ENCODE results near the gene FAM83D. TPM values are rescaled to one million over a fixed set of nuclear protein-coding genes. Genes with fewer than 3 reads are reported as not detected.

Gene FAM83D
- polyA plus RNA-seq, 1 donor from 2014 or later: 0.48 TPM

- Histone ChIP-seq H3K4me3 (ENCODE audit: low read length) (no peak overlapping the region), H3K27ac (ENCODE audit: low read length) (no peak overlapping the region), H2AFZ (ENCODE audit: low read depth, low read length) (no peak overlapping the region), H3K9ac (ENCODE audit: low read length) (no peak overlapping the region), H3K27me3 (ENCODE audit: insufficient read depth, low read depth, low read length) (no peaks in the 10 kb centered on the region), H3F3A (ENCODE audit: insufficient read depth, low read length, poor library complexity, severe bottlenecking) (no peaks in the 10 kb centered on the region), H3K4me2 (ENCODE audit: low read length) (no peak overlapping the region), H3K79me2 (replicated peaks; ENCODE audit: insufficient read depth, low read length) (no peaks in the 10 kb centered on the region), H3K9me3 (ENCODE audit: low read length) (no peaks in the 10 kb centered on the region), H3K9me2 (ENCODE audit: insufficient read depth, low read length) (no peaks in the 10 kb centered on the region), H3K36me3 (ENCODE audit: insufficient read depth, low read length) (no peaks in the 10 kb centered on the region), H4K20me1 (ENCODE audit: insufficient read depth) (no peaks in the 10 kb centered on the region)
- TF ChIP-seq, protein P1, sequence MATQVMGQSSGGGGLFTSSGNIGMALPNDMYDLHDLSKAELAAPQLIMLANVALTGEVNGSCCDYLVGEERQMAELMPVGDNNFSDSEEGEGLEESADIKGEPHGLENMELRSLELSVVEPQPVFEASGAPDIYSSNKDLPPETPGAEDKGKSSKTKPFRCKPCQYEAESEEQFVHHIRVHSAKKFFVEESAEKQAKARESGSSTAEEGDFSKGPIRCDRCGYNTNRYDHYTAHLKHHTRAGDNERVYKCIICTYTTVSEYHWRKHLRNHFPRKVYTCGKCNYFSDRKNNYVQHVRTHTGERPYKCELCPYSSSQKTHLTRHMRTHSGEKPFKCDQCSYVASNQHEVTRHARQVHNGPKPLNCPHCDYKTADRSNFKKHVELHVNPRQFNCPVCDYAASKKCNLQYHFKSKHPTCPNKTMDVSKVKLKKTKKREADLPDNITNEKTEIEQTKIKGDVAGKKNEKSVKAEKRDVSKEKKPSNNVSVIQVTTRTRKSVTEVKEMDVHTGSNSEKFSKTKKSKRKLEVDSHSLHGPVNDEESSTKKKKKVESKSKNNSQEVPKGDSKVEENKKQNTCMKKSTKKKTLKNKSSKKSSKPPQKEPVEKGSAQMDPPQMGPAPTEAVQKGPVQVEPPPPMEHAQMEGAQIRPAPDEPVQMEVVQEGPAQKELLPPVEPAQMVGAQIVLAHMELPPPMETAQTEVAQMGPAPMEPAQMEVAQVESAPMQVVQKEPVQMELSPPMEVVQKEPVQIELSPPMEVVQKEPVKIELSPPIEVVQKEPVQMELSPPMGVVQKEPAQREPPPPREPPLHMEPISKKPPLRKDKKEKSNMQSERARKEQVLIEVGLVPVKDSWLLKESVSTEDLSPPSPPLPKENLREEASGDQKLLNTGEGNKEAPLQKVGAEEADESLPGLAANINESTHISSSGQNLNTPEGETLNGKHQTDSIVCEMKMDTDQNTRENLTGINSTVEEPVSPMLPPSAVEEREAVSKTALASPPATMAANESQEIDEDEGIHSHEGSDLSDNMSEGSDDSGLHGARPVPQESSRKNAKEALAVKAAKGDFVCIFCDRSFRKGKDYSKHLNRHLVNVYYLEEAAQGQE (IDR thresholded peaks at IDR 0.05; ENCODE audit: borderline replicate concordance): no peak
- TF ChIP-seq MXI1 (conservative IDR thresholded peaks at IDR 0.05; ENCODE audit: poor library complexity, severe bottlenecking) (no peak), POLR2AphosphoS5 (IDR thresholded peaks at IDR 0.05) (no peak), EZH2 (IDR thresholded peaks at IDR 0.05; ENCODE audit: borderline replicate concordance, insufficient read depth, low read length, poor library complexity, severe bottlenecking) (no peak), CTCF (IDR thresholded peaks at IDR 0.05; ENCODE audit: poor library complexity, severe bottlenecking) (no peak), SMC3 (conservative IDR thresholded peaks at IDR 0.05; ENCODE audit: poor library complexity) (no peak), EP300 (conservative IDR thresholded peaks at IDR 0.05; ENCODE audit: poor library complexity, severe bottlenecking) (no peak), RAD21 (conservative IDR thresholded peaks at IDR 0.05) (no peak), TAF1 (IDR thresholded peaks at IDR 0.05; ENCODE audit: low read depth) (no peak)
Measured at GRCh38 chr20:38951611-38952010, 25.4 kb downstream of the FAM83D start.

- Histone ChIP-seq H3K36me3 (ENCODE audit: insufficient read depth, low read length) (no peaks in the 10 kb centered on the region), H3F3A (ENCODE audit: insufficient read depth, low read length, poor library complexity, severe bottlenecking) (no peaks in the 10 kb centered on the region), H3K79me2 (replicated peaks; ENCODE audit: insufficient read depth, low read length) (no peaks in the 10 kb centered on the region), H3K9me2 (ENCODE audit: insufficient read depth, low read length) (no peaks in the 10 kb centered on the region), H4K20me1 (ENCODE audit: insufficient read depth) (no peaks in the 10 kb centered on the region), H2AFZ (ENCODE audit: low read depth, low read length) (no peak overlapping the region), H3K9me3 (ENCODE audit: low read length) (no peaks in the 10 kb centered on the region), H3K27ac (ENCODE audit: low read length) (no peak overlapping the region), H3K4me3 (ENCODE audit: low read length) (no peak overlapping the region), H3K9ac (ENCODE audit: low read length) (no peak overlapping the region), H3K27me3 (ENCODE audit: insufficient read depth, low read depth, low read length) (no peaks in the 10 kb centered on the region), H3K4me2 (ENCODE audit: low read length) (no peak overlapping the region)
- TF ChIP-seq RAD21 (conservative IDR thresholded peaks at IDR 0.05): no peak
- TF ChIP-seq, protein P1 (IDR thresholded peaks at IDR 0.05; ENCODE audit: borderline replicate concordance): no peak
- no peak for TF ChIP-seq TAF1 (IDR thresholded peaks at IDR 0.05; ENCODE audit: low read depth)
- no peak for TF ChIP-seq CTCF (IDR thresholded peaks at IDR 0.05; ENCODE audit: poor library complexity, severe bottlenecking)
- TF ChIP-seq SMC3 (conservative IDR thresholded peaks at IDR 0.05; ENCODE audit: poor library complexity): no peak
- no peak for TF ChIP-seq POLR2AphosphoS5 (IDR thresholded peaks at IDR 0.05)
- no peak for TF ChIP-seq EZH2 (IDR thresholded peaks at IDR 0.05; ENCODE audit: borderline replicate concordance, insufficient read depth, low read length, poor library complexity, severe bottlenecking)
- TF ChIP-seq MXI1 (conservative IDR thresholded peaks at IDR 0.05; ENCODE audit: poor library complexity, severe bottlenecking): no peak
- TF ChIP-seq EP300 (conservative IDR thresholded peaks at IDR 0.05; ENCODE audit: poor library complexity, severe bottlenecking): no peak
Measured at GRCh38 chr20:38952153-38952552, 25.9 kb downstream of the FAM83D start.
